H9 (cell line): ENCODE results near the gene IGLL1. TPM values are rescaled to one million over a fixed set of nuclear protein-coding genes. Genes with fewer than 3 reads are reported as not detected.

Source experiments
- DNase-seq: peaks from one replicate; pipeline ENCODE4 v3.0.0-alpha.2; 2017
- H2AFZ ChIP-seq: one replicate; pipeline ENCODE4 v1.6.1; 2013; ENCODE audit warnings: mild to moderate bottlenecking, low read length, control low read depth, moderate library complexity
- H2AK5ac ChIP-seq: 2 replicates; pipeline ENCODE4 v1.6.1; 2013; ENCODE audit warnings: low read length, control low read depth, mixed read lengths; ENCODE audit not compliant: insufficient read length
- H2BK120ac ChIP-seq: one replicate; pipeline ENCODE4 v1.6.1; 2013; ENCODE audit warnings: low read depth, mild to moderate bottlenecking, low read length, control low read depth, inconsistent platforms; ENCODE audit not compliant: poor library complexity, severe bottlenecking
- H2BK12ac ChIP-seq: 2 replicates; pipeline ENCODE4 v1.6.1; 2013; ENCODE audit warnings: low read length, control low read depth, mixed read lengths, low read depth; ENCODE audit not compliant: insufficient read length
- H2BK15ac ChIP-seq: 2 replicates; pipeline ENCODE4 v1.6.1; 2013; ENCODE audit warnings: low read depth, low read length, control low read depth
- H2BK20ac ChIP-seq: one replicate; pipeline ENCODE4 v1.6.1; 2013; ENCODE audit warnings: low read depth, mild to moderate bottlenecking, low read length, control low read depth, inconsistent platforms; ENCODE audit not compliant: poor library complexity, severe bottlenecking
- H2BK5ac ChIP-seq: 2 replicates; pipeline ENCODE4 v1.6.1; 2013; ENCODE audit warnings: low read length, control low read depth, mixed read lengths; ENCODE audit not compliant: insufficient read length
- H3K14ac ChIP-seq: 2 replicates; pipeline ENCODE4 v1.6.1; 2013; ENCODE audit warnings: low read length, control low read depth; ENCODE audit not compliant: insufficient read depth
- H3K18ac ChIP-seq: 2 replicates; pipeline ENCODE4 v1.6.1; 2013; ENCODE audit warnings: low read depth, mild to moderate bottlenecking, mixed read lengths, low read length, control low read depth; ENCODE audit not compliant: insufficient read length
- H3K23ac ChIP-seq: 2 replicates; pipeline ENCODE4 v1.6.1; 2013; ENCODE audit warnings: low read length, control low read depth, mixed read lengths, low read depth; ENCODE audit not compliant: insufficient read length
- H3K23me2 ChIP-seq: 2 replicates; pipeline ENCODE4 v1.6.1; 2013; ENCODE audit warnings: low read depth, mild to moderate bottlenecking, mixed read lengths, low read length, control low read depth; ENCODE audit not compliant: insufficient read length, poor library complexity, severe bottlenecking
- H3K27ac ChIP-seq: 2 replicates; pipeline ENCODE4 v1.5.1; 2013; ENCODE audit warnings: low read length, control low read depth, mixed read lengths, low read depth; ENCODE audit not compliant: insufficient read length
- H3K27me3 ChIP-seq: 2 replicates; pipeline ENCODE4 v1.6.1; 2013; ENCODE audit warnings: low read length, control low read depth, inconsistent platforms; ENCODE audit not compliant: insufficient read depth
- H3K4ac ChIP-seq: 2 replicates; pipeline ENCODE4 v1.6.1; 2013; ENCODE audit warnings: low read depth, mild to moderate bottlenecking, control low read depth, inconsistent platforms, low read length, moderate library complexity
- H3K4me1 ChIP-seq: 2 replicates; pipeline ENCODE4 v1.6.1; 2013; ENCODE audit warnings: low read length, control low read depth, inconsistent platforms; ENCODE audit not compliant: insufficient read depth
- H3K4me2 ChIP-seq: 2 replicates; pipeline ENCODE4 v1.6.1; 2013; ENCODE audit warnings: low read length, control low read depth, mixed read lengths; ENCODE audit not compliant: insufficient read length, insufficient read depth
- H3K56ac ChIP-seq: 2 replicates; pipeline ENCODE4 v1.6.1; 2013; ENCODE audit warnings: low read depth, mild to moderate bottlenecking, mixed read lengths, low read length, control low read depth; ENCODE audit not compliant: insufficient read length
- H3K79me1 ChIP-seq: 2 replicates; pipeline ENCODE4 v1.6.1; 2013; ENCODE audit warnings: low read depth, mild to moderate bottlenecking, moderate library complexity, low read length, control low read depth, inconsistent platforms; ENCODE audit not compliant: insufficient read depth, poor library complexity, severe bottlenecking
- H3K79me2 ChIP-seq: 2 replicates; pipeline ENCODE4 v1.6.1; 2013; ENCODE audit warnings: low read length, control low read depth, inconsistent platforms; ENCODE audit not compliant: insufficient read depth
- H3K9ac ChIP-seq: 2 replicates; pipeline ENCODE4 v1.6.1; 2013; ENCODE audit warnings: low read length, control low read depth, mixed read lengths; ENCODE audit not compliant: insufficient read length; ENCODE audit errors: extremely low read depth
- H3K9me3 ChIP-seq: one replicate; pipeline ENCODE4 v1.6.1; 2013; ENCODE audit warnings: low read depth, low read length, inconsistent platforms; ENCODE audit not compliant: control insufficient read depth
- H3T11ph ChIP-seq: one replicate; pipeline ENCODE4 v1.6.1; 2013; ENCODE audit warnings: mild to moderate bottlenecking, low read length, control low read depth, inconsistent platforms
- H4K20me1 ChIP-seq: one replicate; pipeline ENCODE4 v1.6.1; 2013; ENCODE audit not compliant: control insufficient read depth, insufficient read length, insufficient read depth
- H4K5ac ChIP-seq: 2 replicates; pipeline ENCODE4 v1.6.1; 2013; ENCODE audit warnings: low read depth, mild to moderate bottlenecking, mixed read lengths, low read length, control low read depth; ENCODE audit not compliant: insufficient read length
- H4K8ac ChIP-seq: replicated peaks from 2 replicates; pipeline ENCODE4 v1.6.1; 2013; ENCODE audit warnings: low read length, control low read depth, mixed read lengths, low read depth; ENCODE audit not compliant: insufficient read length
- H4K91ac ChIP-seq: 2 replicates; pipeline ENCODE4 v1.6.1; 2013; ENCODE audit warnings: low read depth, mild to moderate bottlenecking, moderate library complexity, mixed read lengths, low read length, control low read depth; ENCODE audit not compliant: insufficient read length
- H3K27ac Mint-ChIP-seq, 3 experiments: 2 replicates in 2 of 3; 3 replicates in 1 of 3; pipeline ENCODE4 v1.8.0; 2020 to 2021; ENCODE audit warnings: mixed read lengths in 3 of 3, mild to moderate bottlenecking in 1 of 3, moderate library complexity in 1 of 3
- H3K27me3 Mint-ChIP-seq: 2 replicates; pipeline ENCODE4 v1.8.0; 2021; ENCODE audit warnings: low read depth, mild to moderate bottlenecking, moderate library complexity, mixed read lengths
- H3K36me3 Mint-ChIP-seq, 3 experiments: 2 replicates in 2 of 3; 3 replicates in 1 of 3; pipeline ENCODE4 v1.8.0; 2020 to 2021; ENCODE audit warnings: low read depth in 3 of 3, mixed read lengths in 3 of 3; ENCODE audit not compliant: insufficient read depth in 1 of 3
- H3K4me1 Mint-ChIP-seq, 2 experiments: 2 replicates each; pipeline ENCODE4 v1.8.0; 2020; ENCODE audit warnings: mixed read lengths in 2 of 2
- H3K4me3 Mint-ChIP-seq, 2 experiments: 2 replicates in 1 of 2; 3 replicates in 1 of 2; pipeline ENCODE4 v1.8.0; 2020 to 2021; ENCODE audit warnings: mild to moderate bottlenecking in 2 of 2, mixed read lengths in 2 of 2, moderate library complexity in 1 of 2
- H3K9me3 Mint-ChIP-seq, 2 experiments: 2 replicates in 1 of 2; 3 replicates in 1 of 2; pipeline ENCODE4 v1.8.0; 2020; ENCODE audit warnings: mild to moderate bottlenecking in 2 of 2, mixed read lengths in 2 of 2, moderate library complexity in 1 of 2
- WGBS: extraction: QIAGEN DNeasy Blood & Tissue Kit; methylation state at CpG from one replicate; pipeline ENCODE4 v1.1.7; 2013; ENCODE audit warnings: missing lambda C conversion rate, low lambda C conversion rate, mixed read lengths; ENCODE audit not compliant: insufficient read length; ENCODE audit errors: extremely low coverage; 5-methylcytosine and 5-hydroxymethylcytosine counted together
- total RNA-seq: library from RNA; stranded (reverse); gene quantifications from 2 replicates; pipeline ENCODE4 v1.2.1, GENCODE V29; 2021
- TF ChIP-seq, protein P1 (sequence below): fragments of 200-600 bp; sonication (generic); conservative IDR thresholded peaks from 3 replicates; pipeline ENCODE4 v1.8.0; 2021; ENCODE audit warnings: antibody characterized with exemption, mild to moderate bottlenecking

IGLL1 gene
- total RNA-seq, 1 experiment from 2014 or later = not detected

- Histone ChIP-seq H3K4ac (no peak overlapping the region), H4K91ac (no peak overlapping the region), H3K23ac (no peak overlapping the region), H3K23me2 (peaks cover 3% of the 10 kb centered on the region), H2BK5ac (no peak overlapping the region), H3K79me2 (no peaks in the 10 kb centered on the region), H3K4me1 (peaks cover 7% of the 10 kb centered on the region; the same call in 1 of the 2 replicates), H2BK120ac (no peak overlapping the region), H3T11ph (no peak overlapping the region), H3K9me3 (no peaks in the 10 kb centered on the region), H3K56ac (no peak overlapping the region), H4K8ac (no peak overlapping the region), H2AFZ (no peak overlapping the region), H3K18ac (no peak overlapping the region), H3K27me3 (no peaks in the 10 kb centered on the region; the same call in 1 of the 2 replicates), H3K27ac (no peak overlapping the region), H2AK5ac (no peak overlapping the region), H3K4me2 (no peak overlapping the region), H4K20me1 (no peaks in the 10 kb centered on the region), H4K5ac (no peak overlapping the region), H3K79me1 (no peaks in the 10 kb centered on the region), H3K14ac (no peak overlapping the region), H2BK20ac (no peak overlapping the region), H3K9ac (no peak overlapping the region), H2BK12ac (no peak overlapping the region), H2BK15ac (no peak overlapping the region)
- Mint-ChIP-seq H3K27me3 (peaks cover 68% of the 10 kb centered on the region), H3K9me3 (no peaks in the 10 kb centered on the region; a peak in 2 of 5 replicates), H3K36me3 (no peaks in the 10 kb centered on the region; a peak in 1 of 7 replicates), H3K4me1 (peaks cover 29 to 41% of the 10 kb centered on the region in 2 experiments), H3K4me3 (no peak overlapping the region), H3K27ac (no peak overlapping the region; a peak in 1 of 7 replicates)
- TF ChIP-seq, protein P1, sequence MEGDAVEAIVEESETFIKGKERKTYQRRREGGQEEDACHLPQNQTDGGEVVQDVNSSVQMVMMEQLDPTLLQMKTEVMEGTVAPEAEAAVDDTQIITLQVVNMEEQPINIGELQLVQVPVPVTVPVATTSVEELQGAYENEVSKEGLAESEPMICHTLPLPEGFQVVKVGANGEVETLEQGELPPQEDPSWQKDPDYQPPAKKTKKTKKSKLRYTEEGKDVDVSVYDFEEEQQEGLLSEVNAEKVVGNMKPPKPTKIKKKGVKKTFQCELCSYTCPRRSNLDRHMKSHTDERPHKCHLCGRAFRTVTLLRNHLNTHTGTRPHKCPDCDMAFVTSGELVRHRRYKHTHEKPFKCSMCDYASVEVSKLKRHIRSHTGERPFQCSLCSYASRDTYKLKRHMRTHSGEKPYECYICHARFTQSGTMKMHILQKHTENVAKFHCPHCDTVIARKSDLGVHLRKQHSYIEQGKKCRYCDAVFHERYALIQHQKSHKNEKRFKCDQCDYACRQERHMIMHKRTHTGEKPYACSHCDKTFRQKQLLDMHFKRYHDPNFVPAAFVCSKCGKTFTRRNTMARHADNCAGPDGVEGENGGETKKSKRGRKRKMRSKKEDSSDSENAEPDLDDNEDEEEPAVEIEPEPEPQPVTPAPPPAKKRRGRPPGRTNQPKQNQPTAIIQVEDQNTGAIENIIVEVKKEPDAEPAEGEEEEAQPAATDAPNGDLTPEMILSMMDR = no peak
- WGBS = no CpG with 5 or more reads among the region's 12 CpGs
- peak; percentile 28 for DNase-seq
These were observed 50.7 kb downstream of the IGLL1 start for GRCh38 chr22:23529166-23530103.
